ENCODE results near the gene BRIP1.

DNA sequence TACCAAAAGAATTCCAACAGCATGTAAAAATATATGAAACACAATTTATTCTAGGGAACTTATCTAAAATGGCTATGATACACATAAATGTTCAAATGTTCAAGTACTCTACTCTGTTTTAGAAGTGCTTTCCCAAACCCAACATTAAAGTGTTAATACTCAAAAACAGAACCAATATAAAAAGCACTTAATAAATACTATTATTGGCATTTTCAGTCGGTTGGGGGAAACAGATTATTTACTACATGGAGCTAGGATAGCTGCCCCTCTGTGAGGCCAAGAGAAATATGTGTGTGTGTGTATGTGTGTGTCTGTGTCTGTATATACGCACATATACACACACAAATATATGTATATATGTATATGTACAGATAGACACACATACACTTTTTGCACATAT lies 32.1 kb upstream of the BRIP1 start:
- TF ChIP-seq, protein P1, sequence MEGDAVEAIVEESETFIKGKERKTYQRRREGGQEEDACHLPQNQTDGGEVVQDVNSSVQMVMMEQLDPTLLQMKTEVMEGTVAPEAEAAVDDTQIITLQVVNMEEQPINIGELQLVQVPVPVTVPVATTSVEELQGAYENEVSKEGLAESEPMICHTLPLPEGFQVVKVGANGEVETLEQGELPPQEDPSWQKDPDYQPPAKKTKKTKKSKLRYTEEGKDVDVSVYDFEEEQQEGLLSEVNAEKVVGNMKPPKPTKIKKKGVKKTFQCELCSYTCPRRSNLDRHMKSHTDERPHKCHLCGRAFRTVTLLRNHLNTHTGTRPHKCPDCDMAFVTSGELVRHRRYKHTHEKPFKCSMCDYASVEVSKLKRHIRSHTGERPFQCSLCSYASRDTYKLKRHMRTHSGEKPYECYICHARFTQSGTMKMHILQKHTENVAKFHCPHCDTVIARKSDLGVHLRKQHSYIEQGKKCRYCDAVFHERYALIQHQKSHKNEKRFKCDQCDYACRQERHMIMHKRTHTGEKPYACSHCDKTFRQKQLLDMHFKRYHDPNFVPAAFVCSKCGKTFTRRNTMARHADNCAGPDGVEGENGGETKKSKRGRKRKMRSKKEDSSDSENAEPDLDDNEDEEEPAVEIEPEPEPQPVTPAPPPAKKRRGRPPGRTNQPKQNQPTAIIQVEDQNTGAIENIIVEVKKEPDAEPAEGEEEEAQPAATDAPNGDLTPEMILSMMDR (IDR thresholded peaks at IDR 0.05 in 8 of 11, conservative IDR thresholded peaks at IDR 0.05 in 3 of 11): no peak
- TF ChIP-seq POLR2A (IDR thresholded peaks at IDR 0.05): no peak
